HG02571 (cell line): ENCODE measurements around the gene MON2.

ENCODE experiments used
- ATAC-seq: cut with Tn5 transposase; IDR thresholded peaks from one replicate; pipeline ENCODE4 v1.9.1; 2021; ENCODE audit warnings: mild to moderate bottlenecking, moderate library complexity; ENCODE audit not compliant: unreplicated experiment

MON2 gene

GRCh38 chr12:62604373-62604772 is 137.7 kb downstream of the MON2 start:
- no peak for ATAC-seq

GRCh38 chr12:62604871-62605270 is 138.2 kb downstream of the MON2 start:
- no peak for ATAC-seq

GRCh38 chr12:62605981-62606380 is 139.4 kb downstream of the MON2 start:
- no peak for ATAC-seq

- no peak for ATAC-seq
Observed at GRCh38 chr12:62606654-62607053, 140.0 kb downstream of the MON2 start.

- no peak for ATAC-seq
Observed at GRCh38 chr12:62613081-62613480, 146.5 kb downstream of the MON2 start.

GRCh38 chr12:62618319-62618718 is 151.7 kb downstream of the MON2 start:
- ATAC-seq, result no peak

- no peak for ATAC-seq
Observed at GRCh38 chr12:62618930-62619329, 152.3 kb downstream of the MON2 start.

GRCh38 chr12:62621101-62621638 is 154.5 kb downstream of the MON2 start:
- no peak for ATAC-seq

GRCh38 chr12:62622177-62622576 is 155.6 kb downstream of the MON2 start:
- ATAC-seq, result no peak

- ATAC-seq, result no peak
Observed at GRCh38 chr12:62625228-62625627, 158.6 kb downstream of the MON2 start.

- no peak for ATAC-seq
Observed at GRCh38 chr12:62627181-62627580, 160.6 kb downstream of the MON2 start.

GRCh38 chr12:62629413-62629812 is 162.8 kb downstream of the MON2 start:
- ATAC-seq, result no peak

- no peak for ATAC-seq
Observed at GRCh38 chr12:62629971-62630739, 163.5 kb downstream of the MON2 start.

GRCh38 chr12:62631471-62632410 is 165.1 kb downstream of the MON2 start:
- peak; percentile 71 for ATAC-seq

GRCh38 chr12:62632411-62632918 is 165.8 kb downstream of the MON2 start:
- peak; percentile 49 for ATAC-seq

GRCh38 chr12:62635649-62636048 is 169.0 kb downstream of the MON2 start:
- ATAC-seq, result no peak

- no peak for ATAC-seq
Observed at GRCh38 chr12:62637679-62638078, 171.1 kb downstream of the MON2 start.

- peak; percentile 83 for ATAC-seq
Observed at GRCh38 chr12:62640910-62641448, 174.4 kb downstream of the MON2 start.

GRCh38 chr12:62642486-62642885 is 175.9 kb downstream of the MON2 start:
- no peak for ATAC-seq

GRCh38 chr12:62643486-62643885 is 176.9 kb downstream of the MON2 start:
- no peak for ATAC-seq

GRCh38 chr12:62646566-62646965 is 179.9 kb downstream of the MON2 start:
- no peak for ATAC-seq
